NCI-H1694 treated with DMSO at 0.1 percent for 48 hours (cell line): Measurements from ENCODE around the gene PLEKHA5.
A peak's percentile ranks its signal among the peaks of the same experiment; 100 is the strongest.
"Not testable (repeated sequence)": the region's sequence is repeated elsewhere in the genome, so short reads cannot be mapped to it uniquely, and the experiment has no call there.

Source experiments
- DNase-seq: peaks from one replicate; lab custom pipeline; 2025; lab: John Stamatoyannopoulos, UW

PLEKHA5 gene

GRCh38 chr12:19284658-19285057 lies 155.1 kb downstream of the PLEKHA5 start:
- no peak for DNase-seq

- DNase-seq, result no peak
These were observed 156.4 kb downstream of the PLEKHA5 start for GRCh38 chr12:19285793-19286448.

- DNase-seq, result peak; percentile 34
These were observed 157.8 kb downstream of the PLEKHA5 start for GRCh38 chr12:19287302-19287701.

GRCh38 chr12:19288161-19288560 lies 158.6 kb downstream of the PLEKHA5 start:
- no peak for DNase-seq

GRCh38 chr12:19288603-19289244 lies 159.2 kb downstream of the PLEKHA5 start:
- peak; percentile 50 for DNase-seq

- DNase-seq, result no peak
These were observed 169.5 kb downstream of the PLEKHA5 start for GRCh38 chr12:19298836-19299605.

GRCh38 chr12:19299765-19300164 lies 170.2 kb downstream of the PLEKHA5 start:
- no peak for DNase-seq

GRCh38 chr12:19301223-19301622 lies 171.7 kb downstream of the PLEKHA5 start:
- DNase-seq, result no peak

GRCh38 chr12:19301688-19302087 lies 172.2 kb downstream of the PLEKHA5 start:
- DNase-seq, result no peak

- DNase-seq, result no peak
These were observed 172.6 kb downstream of the PLEKHA5 start for GRCh38 chr12:19302100-19302640.

GRCh38 chr12:19303496-19303895 lies 174.0 kb downstream of the PLEKHA5 start:
- no peak for DNase-seq

GRCh38 chr12:19304149-19304750 lies 174.7 kb downstream of the PLEKHA5 start:
- no peak for DNase-seq

GRCh38 chr12:19305621-19306020 lies 176.1 kb downstream of the PLEKHA5 start:
- not testable (repeated sequence) for DNase-seq

- DNase-seq, result no peak
These were observed 176.8 kb downstream of the PLEKHA5 start for GRCh38 chr12:19306366-19306765.

- DNase-seq, result no peak
These were observed 177.9 kb downstream of the PLEKHA5 start for GRCh38 chr12:19307451-19307850.

GRCh38 chr12:19311165-19311564 lies 181.6 kb downstream of the PLEKHA5 start:
- no peak for DNase-seq

- no peak for DNase-seq
These were observed 183.1 kb downstream of the PLEKHA5 start for GRCh38 chr12:19312637-19313036.

- DNase-seq, result no peak
These were observed 186.9 kb downstream of the PLEKHA5 start for GRCh38 chr12:19316425-19316824.

GRCh38 chr12:19322376-19322775 lies 192.8 kb downstream of the PLEKHA5 start:
- DNase-seq, result no peak

GRCh38 chr12:19323805-19324204 lies 194.3 kb downstream of the PLEKHA5 start:
- DNase-seq, result no peak

GRCh38 chr12:19326102-19326501 lies 196.6 kb downstream of the PLEKHA5 start:
- no peak for DNase-seq

- DNase-seq, result no peak
These were observed 202.7 kb downstream of the PLEKHA5 start for GRCh38 chr12:19332196-19332595.
